ENCODE results near the gene SERINC2.
A peak's percentile ranks its signal among the peaks of the same experiment; 100 is the strongest.

SERINC2 gene

GRCh38 chr1:31409946-31410858 lies 2.8 kb upstream of the SERINC2 start:
- TF ChIP-seq CTCF (conservative IDR thresholded peaks at IDR 0.05) = no peak
- H3K27ac ChIP-seq = no peak overlapping the region

- H3K27ac ChIP-seq = no peak overlapping the region
- no peak for TF ChIP-seq CTCF (conservative IDR thresholded peaks at IDR 0.05)
Measured at GRCh38 chr1:31410871-31411270, 2.1 kb upstream of the SERINC2 start.

- no peak for TF ChIP-seq CTCF (conservative IDR thresholded peaks at IDR 0.05)
- peak overlapping the region; percentile 70; the same call in 1 of the 2 replicates for H3K27ac ChIP-seq
Measured at GRCh38 chr1:31412205-31412604, 808 bp upstream of the SERINC2 start.

- TF ChIP-seq CTCF (conservative IDR thresholded peaks at IDR 0.05) = no peak
- H3K27ac ChIP-seq = peak overlapping the region; percentile 70
Measured at GRCh38 chr1:31413405-31414001, 490 bp downstream of the SERINC2 start.

GRCh38 chr1:31414980-31415370 lies 2.0 kb downstream of the SERINC2 start:
- no peak overlapping the region for H3K27ac ChIP-seq
- no peak for TF ChIP-seq CTCF (conservative IDR thresholded peaks at IDR 0.05)

- H3K27ac ChIP-seq = no peak overlapping the region
- TF ChIP-seq CTCF (conservative IDR thresholded peaks at IDR 0.05) = no peak
Measured at GRCh38 chr1:31415658-31416057, 2.6 kb downstream of the SERINC2 start.

- no peak overlapping the region for H3K27ac ChIP-seq
- TF ChIP-seq CTCF (conservative IDR thresholded peaks at IDR 0.05) = no peak
Measured at GRCh38 chr1:31416101-31416736, 3.2 kb downstream of the SERINC2 start.

Measured in VCaP (cell line).